Stimulated activated CD4-positive, alpha-beta T cell treated with anti-CD3 and anti-CD28 coated beads, Interleukin-1b, Interleukin-23, amount 100 ng/mL, for 1 hour (primary cell): ENCODE measurements around the gene ARPC5L.
"Not testable (repeated sequence)": the region's sequence is repeated elsewhere in the genome, so short reads cannot be mapped to it uniquely, and the experiment has no call there.

ENCODE experiments used
- DNase-seq, 2 donors: peaks; one replicate each; pipeline ENCODE4 v3.0.0-alpha.2; 2020; ENCODE audit warnings: low read depth in 2 of 2

ARPC5L gene

DNA sequence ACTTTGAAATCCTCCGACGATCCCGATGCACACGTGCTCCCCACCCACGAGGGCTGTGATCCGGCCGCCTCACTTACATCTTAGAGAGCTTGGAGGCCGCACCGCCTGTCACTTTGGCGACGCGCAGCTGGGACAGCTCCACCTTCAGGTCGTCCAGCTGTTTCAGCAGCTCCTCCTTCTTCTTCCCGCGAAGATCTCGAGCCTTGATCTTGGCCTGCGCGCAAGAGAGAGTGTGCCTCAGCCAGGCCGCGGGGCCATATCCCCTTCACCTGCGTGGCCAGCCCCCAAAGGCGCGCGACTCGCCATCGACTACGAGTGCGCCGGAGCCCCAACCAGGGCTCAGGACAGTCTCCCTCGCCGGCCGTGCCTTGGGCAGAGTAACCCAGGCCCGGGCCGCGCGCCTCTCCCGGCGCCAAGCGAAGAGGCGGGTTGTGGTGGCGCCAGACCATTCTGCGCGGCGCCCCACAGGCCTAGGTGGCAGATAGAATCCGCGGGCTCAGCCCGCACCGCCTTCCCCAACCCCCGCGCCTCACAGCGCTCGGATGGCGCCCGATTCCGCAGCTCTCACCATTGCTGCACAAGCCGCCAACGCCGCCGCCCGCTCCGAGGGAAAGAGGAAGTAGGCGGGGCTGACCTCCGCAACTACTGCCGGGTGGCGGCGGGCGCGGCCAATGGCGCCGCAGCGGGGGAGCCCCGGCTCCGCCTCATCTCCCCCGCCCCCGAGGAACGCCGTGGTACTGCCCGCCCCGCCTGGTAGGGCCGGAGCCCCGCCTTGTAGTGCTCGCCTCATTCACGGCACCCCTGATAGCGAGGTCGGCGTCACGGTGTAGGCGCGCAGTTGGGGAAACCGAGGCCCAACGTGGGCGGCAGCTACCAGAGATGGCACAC, at the start of gene ARPC5L, which contains the start of gene RPL35:
TSS of gene ARPC5L (plus strand) at position 789 of the 888 bp plus-strand sequence. CDS start 7,161 bp downstream, outside the sequence.
TSS of gene RPL35 (minus strand) at position 616 of the 888 bp plus-strand sequence. CDS start at position 571, 45 bp downstream.
- DNase-seq, result peak; percentile 85 to 89

- DNase-seq, result no peak
These were observed 49.5 kb upstream of the ARPC5L start for GRCh38 chr9:124812441-124812876.

DNA sequence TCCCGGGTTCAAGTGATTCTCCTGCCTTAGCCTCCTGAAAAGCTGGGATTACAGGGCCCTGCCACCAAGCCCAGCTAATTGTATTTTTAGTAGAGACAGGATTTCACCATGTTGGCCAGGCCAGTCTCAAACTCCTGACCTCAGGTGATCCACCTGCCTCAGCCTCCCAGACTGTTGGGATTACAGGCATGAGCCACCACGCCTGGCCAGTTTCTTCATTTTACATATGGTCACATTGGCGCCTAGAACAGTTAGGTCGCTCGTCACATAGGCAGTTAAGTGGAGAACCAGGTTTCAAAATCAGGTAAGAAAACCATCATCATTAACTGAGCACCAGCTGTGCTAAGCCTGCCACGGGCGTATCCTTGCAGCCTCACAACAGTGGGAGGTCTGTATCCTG, 48.9 kb upstream of the ARPC5L start:
- DNase-seq, result no peak

DNA sequence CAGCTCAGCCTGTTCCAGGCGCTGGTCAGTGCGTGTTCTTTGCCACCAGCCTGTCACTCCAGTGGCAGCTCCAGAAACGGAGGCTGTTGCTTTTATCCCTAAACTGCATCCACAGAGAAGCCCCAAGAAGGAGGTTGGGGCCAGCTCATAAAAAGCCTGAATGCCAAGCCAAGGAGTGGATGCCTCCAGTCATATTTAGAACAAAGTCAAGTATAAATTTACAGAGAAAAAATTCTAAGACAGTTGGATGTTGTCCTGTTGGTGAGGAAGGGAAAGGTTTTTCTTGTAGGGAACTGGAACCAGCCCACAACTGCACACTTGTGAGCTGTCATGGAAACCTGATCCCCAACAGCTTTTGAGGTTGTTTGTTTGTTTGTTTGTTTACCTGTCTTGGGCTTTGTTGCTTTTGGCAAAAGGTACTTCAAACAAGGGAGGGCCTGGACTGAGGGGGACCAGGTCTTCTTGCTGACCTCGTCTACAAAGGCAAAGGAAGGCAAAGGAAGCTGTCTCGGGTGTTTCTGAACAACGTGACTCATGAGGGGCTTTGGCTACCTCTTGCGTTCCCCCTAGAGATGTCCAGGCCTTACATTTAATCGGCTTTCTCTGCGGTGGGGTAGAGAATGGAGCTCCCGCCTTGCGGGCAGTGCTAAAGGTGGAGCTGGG, 48.3 kb upstream of the ARPC5L start:
- no peak for DNase-seq

- DNase-seq, result no peak
These were observed 47.8 kb upstream of the ARPC5L start for GRCh38 chr9:124814164-124814535.

GRCh38 chr9:124815601-124816000, 46.3 kb upstream of the ARPC5L start:
- no peak for DNase-seq

- DNase-seq, result no peak
These were observed 43.3 kb upstream of the ARPC5L start for GRCh38 chr9:124818431-124819281.

DNA sequence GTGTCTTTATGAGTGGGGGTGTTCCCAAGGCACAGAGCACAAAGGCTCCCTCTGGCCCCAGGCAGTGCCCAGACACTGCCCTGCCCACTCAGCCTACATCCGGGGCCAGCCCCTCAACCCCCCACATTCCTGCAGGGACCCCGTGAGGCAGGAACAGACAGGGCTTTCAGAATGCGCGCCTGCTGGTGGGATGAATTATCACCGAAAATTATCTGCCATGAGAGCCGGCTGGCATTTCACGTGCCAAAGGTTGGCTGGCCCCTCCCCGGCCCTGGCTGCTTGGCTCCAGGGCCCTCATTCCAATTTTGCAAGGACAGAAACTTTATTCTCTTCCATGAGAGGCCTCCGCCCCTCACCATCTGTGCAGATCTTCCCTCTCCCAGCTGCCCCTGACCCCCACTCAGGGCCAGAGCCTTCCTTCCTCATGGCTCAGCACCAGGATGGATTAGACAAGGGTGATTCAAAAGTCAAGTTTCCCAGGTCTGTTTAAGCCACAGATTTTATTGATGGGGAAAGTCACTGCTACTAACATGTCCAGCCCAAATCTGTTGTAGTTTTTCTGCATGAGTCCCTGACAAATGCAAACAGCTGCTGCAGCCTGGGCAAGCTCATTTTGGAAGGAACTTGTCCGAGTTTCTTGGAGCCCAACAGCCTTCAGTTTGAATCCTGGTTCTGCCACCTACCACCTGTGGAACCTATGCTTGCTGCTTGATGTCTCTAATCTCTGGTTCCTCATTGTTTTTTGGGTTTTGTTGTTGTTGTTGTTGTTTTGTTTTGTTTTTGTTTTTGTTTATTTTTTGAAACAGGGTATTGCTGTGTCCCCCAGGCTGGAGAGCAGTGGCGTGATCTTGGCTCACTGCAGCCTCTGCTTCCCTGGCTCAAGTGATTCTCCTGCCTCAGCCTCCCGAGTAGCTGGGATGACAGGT, 41.0 kb upstream of the ARPC5L start:
- DNase-seq, result no peak

DNA sequence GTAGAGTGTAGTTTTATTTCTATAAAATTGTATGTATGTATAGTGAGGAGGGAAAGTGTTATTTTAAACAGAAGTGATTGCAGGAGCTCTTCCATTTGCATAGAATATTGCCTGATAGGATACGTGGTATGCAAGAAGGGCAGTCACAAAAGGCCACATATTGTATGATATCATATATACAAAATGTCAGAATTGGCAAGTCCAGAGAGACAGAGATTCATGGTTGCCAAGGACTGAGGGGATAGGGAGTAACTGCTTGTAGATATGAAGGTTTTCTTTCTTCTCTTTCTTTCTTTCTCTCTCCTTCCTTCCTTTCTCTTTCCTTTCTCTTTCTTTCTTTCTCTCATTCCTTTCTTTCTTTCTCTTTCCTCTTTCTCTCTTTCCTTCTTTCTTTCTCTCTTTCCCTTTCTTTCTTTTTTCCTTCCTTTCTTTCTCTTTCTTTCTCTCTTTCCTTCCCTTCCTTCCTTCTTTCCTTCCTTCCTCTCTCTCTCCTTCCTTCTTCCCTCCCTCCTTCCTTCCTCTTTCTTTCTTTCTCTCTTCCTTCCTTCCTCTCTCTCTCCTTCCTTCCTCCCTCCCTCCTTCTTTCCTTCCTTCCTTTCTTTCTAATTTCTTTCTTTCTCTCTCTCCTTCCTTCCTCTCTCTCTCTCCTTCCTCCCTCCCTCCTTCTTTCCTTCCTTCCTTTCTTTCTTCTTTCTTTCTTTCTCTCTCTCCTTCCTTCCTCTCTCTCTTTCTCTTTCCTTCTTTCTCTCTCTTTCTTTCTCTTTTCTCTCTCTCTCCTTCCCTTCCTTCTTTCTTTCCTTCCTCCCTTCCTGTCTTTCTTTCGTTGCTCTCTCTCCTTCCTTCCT, 33.2 kb upstream of the ARPC5L start:
- no peak for DNase-seq

DNA sequence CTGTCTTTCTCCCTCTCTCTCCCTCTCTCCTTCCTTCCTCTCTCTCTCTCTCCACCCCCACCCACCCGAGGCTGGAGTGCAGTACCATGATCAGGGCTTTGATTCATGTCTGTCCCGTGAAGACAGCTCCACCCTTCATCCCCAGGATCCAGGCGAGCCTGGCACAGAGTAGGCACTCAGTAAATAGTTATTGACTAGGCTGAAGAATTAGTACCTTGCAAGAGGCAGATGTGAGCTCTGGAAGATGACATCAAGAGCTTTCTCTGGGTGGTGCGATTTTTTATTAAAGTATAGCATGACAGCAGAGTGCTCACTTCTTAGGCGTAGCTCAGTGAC, 32.6 kb upstream of the ARPC5L start:
- DNase-seq, result no peak

DNA sequence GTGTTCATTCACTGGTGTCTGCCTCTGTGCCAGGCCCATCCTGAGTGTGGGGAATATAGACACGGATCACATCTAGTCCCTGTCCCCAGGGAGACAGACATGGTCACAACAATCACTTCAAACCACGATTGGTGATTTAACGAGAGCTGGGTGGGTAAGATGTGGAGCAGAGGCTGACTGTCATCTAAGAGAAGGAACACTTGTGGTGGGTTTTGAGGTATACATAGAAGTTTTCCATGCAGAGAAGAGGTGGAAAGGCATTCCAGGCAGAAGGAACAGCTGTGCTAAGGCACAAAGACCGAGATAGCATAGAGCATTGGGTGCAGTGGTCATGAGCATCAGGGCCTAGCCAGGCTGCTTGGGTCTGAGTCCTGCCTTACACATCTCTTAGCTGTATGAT, 31.3 kb upstream of the ARPC5L start:
- no peak for DNase-seq

- no peak for DNase-seq
These were observed 30.1 kb upstream of the ARPC5L start for GRCh38 chr9:124831642-124832364.

GRCh38 chr9:124834591-124834990, 27.3 kb upstream of the ARPC5L start:
- DNase-seq, result no peak

DNA sequence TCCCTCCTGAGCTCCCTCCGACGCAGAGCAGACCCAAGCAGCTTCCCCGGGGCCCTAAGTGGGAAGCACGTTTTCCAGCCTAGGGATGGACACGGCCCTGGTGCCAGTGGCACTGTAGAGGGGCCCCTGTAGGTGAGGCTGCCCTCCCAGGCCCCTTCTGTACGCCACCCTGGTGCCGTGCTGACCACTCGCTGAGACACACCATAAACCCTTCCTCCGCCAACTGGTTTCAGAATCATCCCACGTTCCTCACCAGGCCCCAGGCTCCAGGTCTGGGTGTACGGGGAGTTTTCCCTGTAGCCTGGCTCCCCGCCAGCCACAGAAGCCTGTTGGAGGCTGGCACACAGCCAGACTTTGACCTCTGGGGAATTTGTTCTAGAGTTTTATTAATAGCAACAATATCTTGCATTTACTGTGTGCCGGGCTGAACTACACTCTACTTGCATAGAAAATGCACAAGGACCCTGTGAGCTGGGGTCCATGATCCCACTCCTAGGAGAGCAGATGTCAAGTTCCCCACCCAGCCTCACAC, 26.8 kb upstream of the ARPC5L start:
- no peak for DNase-seq

GRCh38 chr9:124838132-124838531, 23.8 kb upstream of the ARPC5L start:
- DNase-seq, result not testable (repeated sequence)

DNA sequence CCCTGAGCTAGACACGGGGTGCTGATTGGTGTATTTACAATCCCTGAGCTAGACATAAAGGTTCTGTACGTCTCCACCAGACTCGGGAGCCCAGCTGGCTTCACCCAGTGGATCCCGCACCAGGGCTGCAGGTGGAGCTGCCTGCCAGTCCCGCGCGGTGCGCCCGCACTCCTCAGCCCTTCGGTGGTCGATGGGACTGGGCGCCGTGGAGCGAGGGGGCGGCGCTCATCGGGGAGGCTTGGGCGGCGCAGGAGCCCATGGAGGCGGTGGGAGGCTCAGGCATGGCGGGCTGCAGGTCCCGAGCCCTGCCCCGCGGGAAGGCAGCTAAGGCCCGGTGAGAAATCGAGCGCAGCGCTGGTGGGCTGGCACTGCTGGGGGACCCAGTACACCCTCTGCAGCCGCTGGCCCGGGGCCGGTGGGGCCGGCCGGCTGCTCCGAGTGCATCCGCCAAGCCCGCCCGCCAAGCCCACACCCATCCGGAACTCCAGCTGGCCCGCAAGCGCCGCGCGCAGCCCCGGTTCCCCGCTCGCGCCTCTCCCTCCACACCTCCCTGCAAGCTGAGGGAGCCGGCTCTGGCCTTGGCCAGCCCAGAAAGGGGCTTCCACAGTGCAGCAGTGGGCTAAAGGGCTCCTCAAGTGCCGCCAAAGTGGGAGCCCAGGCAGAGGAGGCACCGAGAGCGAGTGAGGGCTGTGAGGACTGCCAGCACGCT, 23.2 kb upstream of the ARPC5L start:
- DNase-seq, result not testable (repeated sequence)

- no peak for DNase-seq
These were observed 22.2 kb upstream of the ARPC5L start for GRCh38 chr9:124839612-124840299.

DNA sequence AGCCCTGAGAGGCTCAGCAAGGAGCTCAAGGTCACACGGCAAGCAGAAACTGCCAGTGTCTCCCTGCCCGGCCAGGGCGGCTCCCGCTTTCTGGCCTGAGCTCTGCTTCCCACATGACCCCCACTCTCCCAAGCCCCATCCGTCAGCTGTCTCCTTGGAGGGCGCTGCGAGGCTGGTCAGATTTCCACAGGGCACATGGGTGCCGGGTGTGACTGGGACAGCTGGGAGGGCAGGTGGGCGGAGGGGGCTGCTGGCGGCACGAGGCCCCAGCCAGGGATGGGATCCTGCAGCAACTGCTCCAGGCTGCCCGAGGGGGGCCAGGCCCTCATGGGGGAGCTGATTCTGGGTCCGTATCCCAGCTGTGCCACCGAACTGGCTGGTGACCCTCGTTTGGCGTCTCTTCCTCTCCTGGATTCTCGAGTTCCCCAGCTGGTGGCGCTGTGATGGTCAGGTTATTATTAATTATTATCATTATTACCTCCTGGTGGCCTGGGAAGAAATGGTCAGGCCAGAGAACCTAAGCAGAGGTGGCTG, 21.6 kb upstream of the ARPC5L start:
- no peak for DNase-seq
